Left ventricle myocardium inferior (tissue), 1 donor: ENCODE data around the gene NFKB2. TPM values are rescaled to one million over a fixed set of nuclear protein-coding genes. Genes with fewer than 3 reads are reported as not detected.

Experiments
- DNase-seq: peaks from one replicate; pipeline ENCODE4 v3.0.0-alpha.2; 2020
- H3K27ac ChIP-seq: fragments of 200-600 bp; replicated peaks from 2 replicates; pipeline ENCODE4 v1.8.0; 2021
- H3K27me3 ChIP-seq: fragments of 200-600 bp; 2 replicates; pipeline ENCODE4 v1.8.0; 2021; ENCODE audit warnings: low read depth
- H3K36me3 ChIP-seq: fragments of 200-600 bp; 2 replicates; pipeline ENCODE4 v1.8.0; 2021
- H3K4me1 ChIP-seq: fragments of 200-600 bp; 2 replicates; pipeline ENCODE4 v1.8.0; 2021
- H3K4me3 ChIP-seq: fragments of 200-600 bp; 2 replicates; pipeline ENCODE4 v1.8.0; 2021; ENCODE audit warnings: mild to moderate bottlenecking, moderate library complexity
- H3K9me3 ChIP-seq: fragments of 200-600 bp; replicated peaks from 2 replicates; pipeline ENCODE4 v1.8.0; 2021
- CTCF ChIP-seq: fragments of 200-600 bp; IDR thresholded peaks from 2 replicates; pipeline ENCODE4 v1.8.0; 2021; ENCODE audit warnings: antibody characterized with exemption, mild to moderate bottlenecking, borderline replicate concordance
- intact Hi-C: fragments of 100-400 bp; cut with micrococcal nuclease; formaldehyde crosslinking; loops from one replicate; pipeline ENCODE4 v1.11.0; 2022
- total RNA-seq: library from RNA; stranded (reverse); fragmentation: NEBNext Ultra II Directional; extraction: Animal tissue kit (Norgen Biotek cat#: 25700); gene quantifications from one replicate; pipeline ENCODE4 v1.2.1, GENCODE V29; 2021
- donor health status: DM: no; HTN: yes; CAD: no; lungs with severe emphysema.

The NFKB2 gene
- total RNA-seq, 1 donor from 2014 or later: 11.0 TPM

DNA sequence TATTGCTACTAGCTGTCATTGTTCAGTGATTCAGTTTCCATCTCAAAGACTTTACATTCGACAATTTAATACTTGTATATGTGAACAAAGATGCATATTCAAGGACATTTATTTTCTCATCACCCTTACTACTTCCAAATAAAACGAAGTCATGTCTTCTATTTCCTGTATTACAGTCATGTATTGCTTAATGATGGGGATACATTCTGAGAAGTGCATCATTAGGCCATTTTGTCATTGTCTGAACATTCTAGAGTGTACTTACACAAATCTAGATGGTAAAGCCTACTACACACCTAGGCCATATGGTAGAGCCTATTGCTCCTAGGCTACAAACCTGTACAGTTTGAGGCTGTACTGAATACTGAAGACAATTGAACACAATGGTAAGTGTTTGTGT is 49.3 kb downstream of the NFKB2 start:
- Histone ChIP-seq H3K36me3 (no peaks in the 10 kb centered on the region), H3K27me3 (peaks cover 3% of the 10 kb centered on the region), H3K4me1 (peaks cover 7% of the 10 kb centered on the region), H3K9me3 (no peaks in the 10 kb centered on the region), H3K27ac (no peak overlapping the region), H3K4me3 (no peak overlapping the region)
- intact Hi-C loops: no loop called here
- TF ChIP-seq CTCF: no peak
- no peak for DNase-seq

GRCh38 chr10:102449321-102450123 is 54.0 kb downstream of the NFKB2 start:
- DNase-seq: peak; percentile 54
- H3K4me3 ChIP-seq: peak overlapping the region; percentile 84
- no peaks in the 10 kb centered on the region for H3K9me3 ChIP-seq
- intact Hi-C loops: no loop called here
- TF ChIP-seq CTCF: no peak
- no peaks in the 10 kb centered on the region for H3K36me3 ChIP-seq
- peaks cover 28% of the 10 kb centered on the region for H3K4me1 ChIP-seq
- H3K27ac ChIP-seq: peak overlapping the region; percentile 92
- H3K27me3 ChIP-seq: no peaks in the 10 kb centered on the region

DNA sequence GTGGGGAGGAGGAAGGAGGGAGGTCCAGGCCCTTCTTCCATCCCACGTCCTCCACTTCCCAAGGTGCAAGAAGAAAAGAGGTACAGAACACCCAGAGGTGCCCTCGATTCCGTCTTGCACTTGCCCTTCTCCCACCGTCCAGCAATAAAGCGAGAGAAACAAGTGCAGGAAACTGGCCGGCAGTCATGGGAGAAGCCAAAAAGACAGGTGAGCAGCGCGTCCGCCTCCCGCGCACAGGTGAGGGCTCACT is 54.5 kb downstream of the NFKB2 start:
- TF ChIP-seq CTCF: no peak
- peaks cover 28% of the 10 kb centered on the region for H3K4me1 ChIP-seq

DNA sequence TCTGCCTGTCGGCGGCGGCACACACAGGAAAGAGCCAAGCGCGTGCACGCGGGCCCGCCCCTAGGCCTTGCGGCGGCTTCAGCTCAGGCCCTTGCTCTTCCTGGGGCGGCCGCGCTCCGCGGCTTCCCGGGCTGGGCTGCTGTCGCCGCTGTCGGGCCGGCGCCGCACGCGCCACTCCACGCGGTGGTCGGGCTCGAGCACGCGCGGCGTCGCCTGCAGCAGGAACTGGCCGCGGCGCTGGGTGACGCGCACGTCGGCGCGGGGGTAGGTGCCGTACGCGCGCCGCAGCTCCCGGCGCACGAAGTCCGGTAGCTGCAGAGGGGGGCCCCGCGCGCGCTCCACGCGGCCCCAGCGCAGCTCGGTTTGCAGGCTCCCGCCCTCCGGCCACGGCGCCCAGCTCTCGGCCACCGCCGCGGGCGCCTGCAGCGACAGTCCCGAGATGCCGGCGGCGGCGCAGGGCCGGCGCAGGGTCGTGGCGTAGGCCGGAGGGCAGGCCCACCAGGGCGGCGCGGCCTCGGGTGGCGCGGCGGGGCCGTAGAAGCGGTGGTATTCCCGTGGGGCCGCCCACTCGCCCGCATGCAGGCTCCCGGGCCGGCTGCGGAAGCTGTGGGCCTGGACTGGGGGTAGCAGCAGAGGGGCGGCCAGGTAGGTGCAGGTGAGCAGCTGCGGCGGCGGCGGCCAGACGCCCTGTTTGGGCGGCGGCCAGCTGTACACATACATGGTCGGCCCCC is 55.0 kb downstream of the NFKB2 start:
- Histone ChIP-seq H3K36me3 (no peaks in the 10 kb centered on the region), H3K4me3 (peak overlapping the region; percentile 84), H3K4me1 (peaks cover 28% of the 10 kb centered on the region), H3K27ac (peak overlapping the region; percentile 92), H3K27me3 (no peaks in the 10 kb centered on the region), H3K9me3 (no peaks in the 10 kb centered on the region)
- TF ChIP-seq CTCF: no peak
- DNase-seq: peak; percentile 87
- intact Hi-C loops: no loop called here

More for the DNA sequence above, 54.5 kb downstream of the NFKB2 start:
- intact Hi-C loops: no loop called here
- Histone ChIP-seq H3K36me3 (no peaks in the 10 kb centered on the region), H3K27ac (peak overlapping the region; percentile 92), H3K27me3 (no peaks in the 10 kb centered on the region), H3K9me3 (no peaks in the 10 kb centered on the region), H3K4me3 (peak overlapping the region; percentile 84)
- DNase-seq: no peak

DNA sequence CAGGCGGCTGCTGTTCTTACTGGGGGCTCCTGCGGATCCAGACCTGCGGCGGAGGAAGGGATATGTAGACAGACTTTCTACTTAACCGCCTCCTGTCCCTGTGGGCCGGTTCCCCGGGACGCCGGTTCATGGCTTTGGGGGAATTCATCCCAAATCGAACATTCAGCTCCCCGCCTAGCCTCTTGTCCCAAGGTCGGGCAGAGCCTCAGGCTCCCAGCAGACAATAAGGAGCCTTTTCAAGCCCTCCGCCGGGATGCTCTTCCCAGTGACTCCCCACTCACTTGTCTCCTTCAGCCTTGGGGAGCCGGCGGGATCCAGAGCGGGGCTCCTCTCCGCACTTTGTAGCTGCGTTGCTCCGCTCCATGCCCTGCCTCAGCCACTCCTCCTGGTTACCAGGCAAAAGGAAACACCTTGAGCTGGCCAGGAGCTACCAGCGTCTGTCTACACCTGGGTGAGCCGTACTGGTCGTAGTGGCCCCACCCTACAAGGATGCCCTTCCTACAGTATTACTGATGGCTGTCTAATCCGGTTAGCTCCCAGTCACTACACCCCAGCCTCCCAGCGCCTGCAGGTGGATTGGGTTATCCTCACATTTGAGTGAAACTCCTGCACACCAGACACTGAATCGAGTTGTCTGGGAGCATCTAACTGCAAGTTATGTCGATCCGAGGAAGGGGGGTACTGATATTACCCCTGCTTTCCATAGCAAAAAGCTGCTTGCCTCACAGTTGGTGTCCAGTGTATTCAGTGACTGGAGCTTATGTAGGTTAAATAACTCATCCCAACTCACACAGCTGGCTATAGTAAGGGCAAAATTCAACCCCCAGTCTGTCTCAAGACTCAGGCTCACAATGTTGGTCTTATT is 55.8 kb downstream of the NFKB2 start, which contains the start of gene C10orf95:
Gene C10orf95 (minus strand): TSS at position 439 of the 865 bp plus-strand sequence. CDS start 450 bp downstream, outside the sequence.
- Histone ChIP-seq H3K9me3 (no peaks in the 10 kb centered on the region), H3K27ac (peak within 1 kb of the TSS; percentile 92), H3K4me3 (peak within 1 kb of the TSS; percentile 84), H3K4me1 (peaks cover 28% of the 10 kb centered on the region), H3K36me3 (no peaks in the 10 kb centered on the region), H3K27me3 (no peaks in the 10 kb centered on the region)
- intact Hi-C loops: no loop called here
- no peak for DNase-seq
- TF ChIP-seq CTCF: no peak
